ENCODE data around the gene ARHGDIA.
A peak's percentile ranks its signal among the peaks of the same experiment; 100 is the strongest.

Gene ARHGDIA

GRCh38 chr17:81867991-81868673 lies 3.0 kb downstream of the ARHGDIA start:
- Histone ChIP-seq H3K79me2 (ENCODE audit: control insufficient read depth, insufficient read depth, low read length, unreplicated experiment) (peaks cover 45% of the 10 kb centered on the region), H3K27me3 (ENCODE audit: insufficient read depth, low read length) (no peaks in the 10 kb centered on the region), H3K4me1 (ENCODE audit: control insufficient read depth, insufficient read depth, low read length, unreplicated experiment) (peaks cover 36% of the 10 kb centered on the region), H3K27ac (ENCODE audit: low read depth, low read length) (peak overlapping the region; percentile 50), H3K4me3 (ENCODE audit: low read depth, low read length) (no peak overlapping the region), H3K36me3 (ENCODE audit: insufficient read depth, low read length) (no peaks in the 10 kb centered on the region; the same call in 1 of the 2 replicates), H2AFZ (ENCODE audit: low read length, unreplicated experiment) (no peak overlapping the region)

- Histone ChIP-seq H3K27ac (ENCODE audit: low read depth, low read length) (peak overlapping the region; percentile 50), H3K4me3 (ENCODE audit: low read depth, low read length) (no peak overlapping the region), H3K79me2 (ENCODE audit: control insufficient read depth, insufficient read depth, low read length, unreplicated experiment) (peaks cover 46% of the 10 kb centered on the region), H3K27me3 (ENCODE audit: insufficient read depth, low read length) (no peaks in the 10 kb centered on the region), H2AFZ (ENCODE audit: low read length, unreplicated experiment) (no peak overlapping the region), H3K36me3 (ENCODE audit: insufficient read depth, low read length) (no peaks in the 10 kb centered on the region; the same call in 1 of the 2 replicates), H3K4me1 (ENCODE audit: control insufficient read depth, insufficient read depth, low read length, unreplicated experiment) (peaks cover 41% of the 10 kb centered on the region)
Observed at GRCh38 chr17:81867170-81867990, 3.8 kb downstream of the ARHGDIA start.

- H3K36me3 ChIP-seq (ENCODE audit: insufficient read depth, low read length), result no peaks in the 10 kb centered on the region; the same call in 1 of the 2 replicates
- H2AFZ ChIP-seq (ENCODE audit: low read length, unreplicated experiment), result no peak overlapping the region
- peak overlapping the region; percentile 50; the same call in 1 of the 2 replicates for H3K27ac ChIP-seq (ENCODE audit: low read depth, low read length)
- no peak overlapping the region for H3K4me3 ChIP-seq (ENCODE audit: low read depth, low read length)
- peaks cover 41% of the 10 kb centered on the region for H3K4me1 ChIP-seq (ENCODE audit: control insufficient read depth, insufficient read depth, low read length, unreplicated experiment)
- no peaks in the 10 kb centered on the region for H3K27me3 ChIP-seq (ENCODE audit: insufficient read depth, low read length)
- peaks cover 46% of the 10 kb centered on the region for H3K79me2 ChIP-seq (ENCODE audit: control insufficient read depth, insufficient read depth, low read length, unreplicated experiment)
Observed at GRCh38 chr17:81866440-81867169, 4.5 kb downstream of the ARHGDIA start.

GRCh38 chr17:81865733-81866439 lies 5.3 kb downstream of the ARHGDIA start:
- peaks cover 41% of the 10 kb centered on the region for H3K4me1 ChIP-seq (ENCODE audit: control insufficient read depth, insufficient read depth, low read length, unreplicated experiment)
- peaks cover 46% of the 10 kb centered on the region for H3K79me2 ChIP-seq (ENCODE audit: control insufficient read depth, insufficient read depth, low read length, unreplicated experiment)
- peak overlapping the region; percentile 50; the same call in 1 of the 2 replicates for H3K27ac ChIP-seq (ENCODE audit: low read depth, low read length)
- H2AFZ ChIP-seq (ENCODE audit: low read length, unreplicated experiment), result no peak overlapping the region
- H3K36me3 ChIP-seq (ENCODE audit: insufficient read depth, low read length), result no peaks in the 10 kb centered on the region; the same call in 1 of the 2 replicates
- H3K27me3 ChIP-seq (ENCODE audit: insufficient read depth, low read length), result no peaks in the 10 kb centered on the region
- no peak overlapping the region for H3K4me3 ChIP-seq (ENCODE audit: low read depth, low read length)

GRCh38 chr17:81865358-81865732 lies 5.8 kb downstream of the ARHGDIA start:
- Histone ChIP-seq H3K4me1 (ENCODE audit: control insufficient read depth, insufficient read depth, low read length, unreplicated experiment) (peaks cover 41% of the 10 kb centered on the region), H3K79me2 (ENCODE audit: control insufficient read depth, insufficient read depth, low read length, unreplicated experiment) (peaks cover 43% of the 10 kb centered on the region)

GRCh38 chr17:81863833-81864768 lies 7.0 kb downstream of the ARHGDIA start:
- peaks cover 43% of the 10 kb centered on the region for H3K79me2 ChIP-seq (ENCODE audit: control insufficient read depth, insufficient read depth, low read length, unreplicated experiment)
- H3K4me3 ChIP-seq (ENCODE audit: low read depth, low read length), result no peak overlapping the region
- H3K27me3 ChIP-seq (ENCODE audit: insufficient read depth, low read length), result no peaks in the 10 kb centered on the region
- no peaks in the 10 kb centered on the region; the same call in 1 of the 2 replicates for H3K36me3 ChIP-seq (ENCODE audit: insufficient read depth, low read length)
- no peak overlapping the region for H2AFZ ChIP-seq (ENCODE audit: low read length, unreplicated experiment)
- peaks cover 33% of the 10 kb centered on the region for H3K4me1 ChIP-seq (ENCODE audit: control insufficient read depth, insufficient read depth, low read length, unreplicated experiment)
- H3K27ac ChIP-seq (ENCODE audit: low read depth, low read length), result peak overlapping the region; percentile 48; the same call in 1 of the 2 replicates

More at GRCh38 chr17:81865358-81865732, 5.8 kb downstream of the ARHGDIA start:
- no peaks in the 10 kb centered on the region for H3K27me3 ChIP-seq (ENCODE audit: insufficient read depth, low read length)
- no peaks in the 10 kb centered on the region; the same call in 1 of the 2 replicates for H3K36me3 ChIP-seq (ENCODE audit: insufficient read depth, low read length)
- H3K4me3 ChIP-seq (ENCODE audit: low read depth, low read length), result no peak overlapping the region
- no peak overlapping the region for H2AFZ ChIP-seq (ENCODE audit: low read length, unreplicated experiment)
- no peak overlapping the region for H3K27ac ChIP-seq (ENCODE audit: low read depth, low read length)

GRCh38 chr17:81863123-81863675 lies 7.9 kb downstream of the ARHGDIA start:
- Histone ChIP-seq H3K27ac (ENCODE audit: low read depth, low read length) (peak overlapping the region; percentile 48), H3K79me2 (ENCODE audit: control insufficient read depth, insufficient read depth, low read length, unreplicated experiment) (peaks cover 52% of the 10 kb centered on the region), H2AFZ (ENCODE audit: low read length, unreplicated experiment) (no peak overlapping the region), H3K27me3 (ENCODE audit: insufficient read depth, low read length) (no peaks in the 10 kb centered on the region), H3K4me3 (ENCODE audit: low read depth, low read length) (peak overlapping the region; percentile 48), H3K36me3 (ENCODE audit: insufficient read depth, low read length) (peaks cover 7% of the 10 kb centered on the region; the same call in 1 of the 2 replicates), H3K4me1 (ENCODE audit: control insufficient read depth, insufficient read depth, low read length, unreplicated experiment) (peaks cover 33% of the 10 kb centered on the region)

- Histone ChIP-seq H2AFZ (ENCODE audit: low read length, unreplicated experiment) (no peak overlapping the region), H3K4me1 (ENCODE audit: control insufficient read depth, insufficient read depth, low read length, unreplicated experiment) (peaks cover 30% of the 10 kb centered on the region), H3K79me2 (ENCODE audit: control insufficient read depth, insufficient read depth, low read length, unreplicated experiment) (peaks cover 69% of the 10 kb centered on the region), H3K27ac (ENCODE audit: low read depth, low read length) (peak overlapping the region; percentile 93), H3K4me3 (ENCODE audit: low read depth, low read length) (peak overlapping the region; percentile 88), H3K27me3 (ENCODE audit: insufficient read depth, low read length) (no peaks in the 10 kb centered on the region), H3K36me3 (ENCODE audit: insufficient read depth, low read length) (peaks cover 15% of the 10 kb centered on the region; the same call in 1 of the 2 replicates)
Observed at GRCh38 chr17:81860756-81861568, 10.2 kb downstream of the ARHGDIA start.
